Ishikawa (cell line): ENCODE measurements around the gene C19orf44.

Experiments
- CEBPB ChIP-seq: IDR thresholded peaks from 2 replicates; pipeline ENCODE4 v1.6.1; 2012
- CREB1 ChIP-seq: IDR thresholded peaks from 2 replicates; pipeline ENCODE4 v1.6.1; 2012; ENCODE audit warnings: low read depth
- EGR1 ChIP-seq: IDR thresholded peaks from 2 replicates; pipeline ENCODE4 v1.6.1; 2012
- EP300 ChIP-seq: IDR thresholded peaks from 2 replicates; pipeline ENCODE4 v1.6.1; 2012; ENCODE audit warnings: borderline replicate concordance
- FOXM1 ChIP-seq: IDR thresholded peaks from 2 replicates; pipeline ENCODE4 v1.6.1; 2012; ENCODE audit warnings: low read depth, borderline replicate concordance
- MAX ChIP-seq: IDR thresholded peaks from 2 replicates; pipeline ENCODE4 v1.6.1; 2012
- NFIC ChIP-seq: IDR thresholded peaks from 2 replicates; pipeline ENCODE4 v1.6.1; 2012
- RAD21 ChIP-seq: IDR thresholded peaks from 2 replicates; pipeline ENCODE4 v1.6.1; 2012; ENCODE audit warnings: low read depth
- TAF1 ChIP-seq: IDR thresholded peaks from 2 replicates; pipeline ENCODE4 v1.6.1; 2012; ENCODE audit warnings: low read depth, mild to moderate bottlenecking
- TEAD4 ChIP-seq: IDR thresholded peaks from 2 replicates; pipeline ENCODE4 v1.6.1; 2012
- YY1 ChIP-seq: IDR thresholded peaks from 2 replicates; pipeline ENCODE4 v1.6.1; 2012; ENCODE audit warnings: low read depth
- ZBTB7A ChIP-seq: IDR thresholded peaks from 2 replicates; pipeline ENCODE4 v1.6.1; 2012; ENCODE audit warnings: low read depth
- TF ChIP-seq, protein P1 (sequence below): IDR thresholded peaks from 2 replicates; pipeline ENCODE4 v1.6.1; 2012
- TF ChIP-seq, protein P2 (sequence below): IDR thresholded peaks from 2 replicates; pipeline ENCODE4 v1.6.1; 2012; ENCODE audit warnings: low read depth, mild to moderate bottlenecking

- TF ChIP-seq EP300 (no peak), CREB1 (no peak), MAX (no peak), YY1 (no peak), EGR1 (no peak), FOXM1 (no peak), TEAD4 (no peak), RAD21 (no peak), ZBTB7A (no peak), TAF1 (no peak), CEBPB (no peak), NFIC (no peak)
- TF ChIP-seq, protein P1, sequence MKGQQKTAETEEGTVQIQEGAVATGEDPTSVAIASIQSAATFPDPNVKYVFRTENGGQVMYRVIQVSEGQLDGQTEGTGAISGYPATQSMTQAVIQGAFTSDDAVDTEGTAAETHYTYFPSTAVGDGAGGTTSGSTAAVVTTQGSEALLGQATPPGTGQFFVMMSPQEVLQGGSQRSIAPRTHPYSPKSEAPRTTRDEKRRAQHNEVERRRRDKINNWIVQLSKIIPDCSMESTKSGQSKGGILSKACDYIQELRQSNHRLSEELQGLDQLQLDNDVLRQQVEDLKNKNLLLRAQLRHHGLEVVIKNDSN = no peak
- TF ChIP-seq, protein P2, sequence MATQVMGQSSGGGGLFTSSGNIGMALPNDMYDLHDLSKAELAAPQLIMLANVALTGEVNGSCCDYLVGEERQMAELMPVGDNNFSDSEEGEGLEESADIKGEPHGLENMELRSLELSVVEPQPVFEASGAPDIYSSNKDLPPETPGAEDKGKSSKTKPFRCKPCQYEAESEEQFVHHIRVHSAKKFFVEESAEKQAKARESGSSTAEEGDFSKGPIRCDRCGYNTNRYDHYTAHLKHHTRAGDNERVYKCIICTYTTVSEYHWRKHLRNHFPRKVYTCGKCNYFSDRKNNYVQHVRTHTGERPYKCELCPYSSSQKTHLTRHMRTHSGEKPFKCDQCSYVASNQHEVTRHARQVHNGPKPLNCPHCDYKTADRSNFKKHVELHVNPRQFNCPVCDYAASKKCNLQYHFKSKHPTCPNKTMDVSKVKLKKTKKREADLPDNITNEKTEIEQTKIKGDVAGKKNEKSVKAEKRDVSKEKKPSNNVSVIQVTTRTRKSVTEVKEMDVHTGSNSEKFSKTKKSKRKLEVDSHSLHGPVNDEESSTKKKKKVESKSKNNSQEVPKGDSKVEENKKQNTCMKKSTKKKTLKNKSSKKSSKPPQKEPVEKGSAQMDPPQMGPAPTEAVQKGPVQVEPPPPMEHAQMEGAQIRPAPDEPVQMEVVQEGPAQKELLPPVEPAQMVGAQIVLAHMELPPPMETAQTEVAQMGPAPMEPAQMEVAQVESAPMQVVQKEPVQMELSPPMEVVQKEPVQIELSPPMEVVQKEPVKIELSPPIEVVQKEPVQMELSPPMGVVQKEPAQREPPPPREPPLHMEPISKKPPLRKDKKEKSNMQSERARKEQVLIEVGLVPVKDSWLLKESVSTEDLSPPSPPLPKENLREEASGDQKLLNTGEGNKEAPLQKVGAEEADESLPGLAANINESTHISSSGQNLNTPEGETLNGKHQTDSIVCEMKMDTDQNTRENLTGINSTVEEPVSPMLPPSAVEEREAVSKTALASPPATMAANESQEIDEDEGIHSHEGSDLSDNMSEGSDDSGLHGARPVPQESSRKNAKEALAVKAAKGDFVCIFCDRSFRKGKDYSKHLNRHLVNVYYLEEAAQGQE = no peak
These were observed 18.9 kb upstream of the C19orf44 start for GRCh38 chr19:16477311-16477710.
